ENCODE data around the gene SLC13A4.

- TF ChIP-seq POLR2A (IDR thresholded peaks at IDR 0.05) = no peak
- TF ChIP-seq CTCF (IDR thresholded peaks at IDR 0.05 in 4 of 5, conservative IDR thresholded peaks at IDR 0.05 in 1 of 5) = no peak
These were observed 43.9 kb downstream of the SLC13A4 start for GRCh38 chr7:135684136-135684535.

All from gastrocnemius medialis (tissue), 4 donors.